ENCODE results near the gene AVP.

- no peak for TF ChIP-seq CTCF (IDR thresholded peaks at IDR 0.05; ENCODE audit: poor library complexity, severe bottlenecking)
- no peak for TF ChIP-seq MXI1 (conservative IDR thresholded peaks at IDR 0.05; ENCODE audit: poor library complexity, severe bottlenecking)
- TF ChIP-seq POLR2AphosphoS5 (IDR thresholded peaks at IDR 0.05), result no peak
- no peak for TF ChIP-seq EZH2 (IDR thresholded peaks at IDR 0.05; ENCODE audit: borderline replicate concordance, insufficient read depth, low read length, poor library complexity, severe bottlenecking)
- no peak for TF ChIP-seq REST (IDR thresholded peaks at IDR 0.05; ENCODE audit: borderline replicate concordance)
- no peak for TF ChIP-seq TAF1 (IDR thresholded peaks at IDR 0.05; ENCODE audit: low read depth)
These were observed 46.9 kb downstream of the AVP start for GRCh38 chr20:3037654-3038053.
